Cardiac fibroblast (primary cell): Measurements from ENCODE around the gene PSMC5.
A peak's percentile ranks its signal among the peaks of the same experiment; 100 is the strongest.

ENCODE experiments used
- DNase-seq, 2 donors: peaks; one replicate each; pipeline versions ENCODE4 v3.0.0 to v3.0.0-alpha.2; 2010; ENCODE audit warnings: low read depth in 2 of 2
- H3K4me3 ChIP-seq, 2 donors: replicated peaks in 1 of 2; 1 replicate in 1 of 2; 2 replicates in 1 of 2; pipeline ENCODE4 v1.5.1; 2011; ENCODE audit warnings: low read depth in 2 of 2, low read length in 2 of 2, mild to moderate bottlenecking in 2 of 2, moderate library complexity in 1 of 2
- CTCF ChIP-seq: IDR thresholded peaks from one replicate; pipeline ENCODE4 v1.5.1; 2011; ENCODE audit warnings: low read depth, mild to moderate bottlenecking, low read length, inconsistent platforms

The PSMC5 gene

GRCh38 chr17:63842540-63843386 lies 15.5 kb downstream of the PSMC5 start, which contains the start of gene SMARCD2:
Gene SMARCD2, minus strand, starts transcription at chr17:63842685. Its CDS starts 11 bp downstream, at chr17:63842674.
- H3K4me3 ChIP-seq: peak within 1 kb of the TSS; percentile 90
- DNase-seq: peak; percentile 99 to 100
- TF ChIP-seq CTCF: no peak

DNA sequence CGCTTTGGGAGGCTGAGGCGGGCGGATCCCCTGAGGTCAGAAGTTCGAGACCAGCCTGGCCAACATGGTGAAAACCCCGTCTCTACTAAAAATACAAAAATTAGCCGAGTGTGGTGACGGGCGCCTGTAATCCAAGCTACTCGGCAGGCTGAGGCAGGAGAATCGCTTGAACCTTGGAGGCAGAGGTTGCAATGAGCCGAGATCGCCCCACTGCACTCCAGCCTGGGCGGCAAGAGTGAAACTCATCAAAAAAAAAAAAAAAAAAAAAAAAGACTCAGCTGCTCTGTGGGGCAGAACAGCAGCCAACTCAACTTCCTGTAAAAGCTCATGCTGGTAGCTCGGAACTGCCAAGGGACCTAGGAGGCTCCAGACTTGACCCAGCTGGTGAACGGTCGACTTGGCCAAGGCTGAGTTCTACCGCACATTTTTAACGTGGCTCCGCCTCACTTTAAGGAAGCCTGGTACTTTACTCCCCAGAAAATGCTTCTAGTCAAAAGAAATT lies 16.2 kb downstream of the PSMC5 start:
- peak overlapping the region; percentile 42 to 45 for H3K4me3 ChIP-seq
- peak; percentile 90 to 98 for DNase-seq

DNA sequence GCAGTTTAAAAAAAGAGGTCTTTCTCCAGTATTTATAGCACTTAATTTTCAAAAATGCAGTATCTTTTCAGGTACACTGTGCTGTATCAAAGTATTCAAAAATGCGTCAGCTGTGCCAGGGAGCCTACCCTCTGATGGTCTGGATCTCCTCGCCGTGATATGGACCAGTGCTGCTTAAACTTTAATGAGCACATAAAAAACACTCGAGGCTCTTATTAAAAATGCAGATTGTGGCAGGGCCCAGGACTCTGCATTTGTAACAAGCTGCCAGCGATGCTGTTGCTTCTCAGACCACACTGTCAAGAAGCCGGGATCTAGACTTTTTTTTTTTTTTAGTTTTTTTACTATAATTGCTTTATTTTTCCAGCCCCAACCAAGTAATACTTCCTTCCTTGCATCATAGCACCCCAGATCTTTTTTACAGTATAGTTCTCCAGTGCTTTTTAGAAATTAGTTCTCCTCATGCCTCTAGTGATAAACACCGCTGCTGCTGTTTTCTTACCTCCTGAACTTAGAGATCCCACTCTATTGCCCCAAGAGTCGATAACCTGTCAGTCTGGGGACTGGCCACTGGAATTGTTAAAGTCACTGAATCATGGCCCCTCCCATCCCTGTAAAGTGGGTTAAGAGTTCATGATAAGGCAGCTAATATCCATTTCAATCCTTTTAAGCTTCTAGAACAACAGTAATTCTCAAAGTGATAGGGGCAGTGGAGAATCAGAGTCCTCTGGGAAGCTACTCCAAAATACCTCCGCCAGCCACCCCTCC lies 16.9 kb downstream of the PSMC5 start:
- no peak overlapping the region for H3K4me3 ChIP-seq
- TF ChIP-seq CTCF: no peak
- peak in 1 of 2 donors; percentile 16 for DNase-seq

DNA sequence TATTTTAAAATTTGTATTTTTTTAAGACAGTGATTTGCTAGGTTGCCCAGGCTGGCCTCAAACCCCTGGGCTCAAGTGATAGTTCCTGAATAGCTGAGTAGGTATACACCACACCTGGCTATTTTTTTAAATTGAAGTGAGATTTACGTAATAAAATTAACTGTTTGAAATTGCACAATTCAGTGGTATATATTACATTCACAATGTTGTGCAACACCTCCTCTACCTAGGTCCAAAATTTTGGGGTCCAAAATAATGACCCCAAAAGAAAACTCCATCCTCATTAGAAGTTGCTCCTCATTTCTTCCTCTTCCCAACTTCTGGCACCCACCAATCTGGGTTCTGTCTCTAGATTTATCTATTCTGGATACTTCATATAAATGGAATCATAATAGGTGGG lies 18.3 kb downstream of the PSMC5 start:
- TF ChIP-seq CTCF: no peak
- DNase-seq: no peak
- H3K4me3 ChIP-seq: no peak overlapping the region

DNA sequence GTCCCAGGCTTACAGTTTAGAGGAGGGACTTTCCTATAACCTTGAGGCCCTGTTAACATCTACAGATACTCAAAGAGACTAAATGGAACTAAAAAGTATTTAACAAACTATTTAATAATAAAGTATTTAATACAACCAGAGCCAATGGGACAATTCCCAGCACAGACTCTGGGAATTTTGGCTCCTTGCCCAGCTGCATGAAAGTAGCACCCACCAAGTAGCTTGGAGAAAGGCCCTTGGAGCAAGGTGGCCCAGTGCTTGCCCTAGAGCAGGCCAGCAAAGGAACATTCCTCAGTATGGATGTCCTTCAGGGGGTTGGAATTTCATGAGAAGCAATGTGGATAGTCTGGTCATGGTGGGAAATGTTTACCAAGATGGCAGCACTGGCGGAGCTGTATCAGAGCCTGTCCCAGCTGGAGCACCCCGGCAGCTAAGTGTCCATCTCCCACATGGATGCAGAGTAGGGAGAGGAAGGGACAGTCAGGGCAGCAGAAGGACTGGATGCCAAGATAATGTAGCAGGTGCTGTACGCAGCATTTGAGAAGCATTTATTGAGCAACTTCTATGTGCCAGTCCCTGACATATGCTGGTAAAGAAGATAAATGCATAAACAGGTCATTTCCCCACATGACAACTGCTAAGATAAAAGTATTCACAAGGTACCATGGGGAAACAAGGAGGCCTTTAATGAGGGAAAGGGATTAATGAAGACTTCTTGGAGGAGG lies 20.5 kb downstream of the PSMC5 start:
- TF ChIP-seq CTCF: no peak
- H3K4me3 ChIP-seq: no peak overlapping the region

DNA sequence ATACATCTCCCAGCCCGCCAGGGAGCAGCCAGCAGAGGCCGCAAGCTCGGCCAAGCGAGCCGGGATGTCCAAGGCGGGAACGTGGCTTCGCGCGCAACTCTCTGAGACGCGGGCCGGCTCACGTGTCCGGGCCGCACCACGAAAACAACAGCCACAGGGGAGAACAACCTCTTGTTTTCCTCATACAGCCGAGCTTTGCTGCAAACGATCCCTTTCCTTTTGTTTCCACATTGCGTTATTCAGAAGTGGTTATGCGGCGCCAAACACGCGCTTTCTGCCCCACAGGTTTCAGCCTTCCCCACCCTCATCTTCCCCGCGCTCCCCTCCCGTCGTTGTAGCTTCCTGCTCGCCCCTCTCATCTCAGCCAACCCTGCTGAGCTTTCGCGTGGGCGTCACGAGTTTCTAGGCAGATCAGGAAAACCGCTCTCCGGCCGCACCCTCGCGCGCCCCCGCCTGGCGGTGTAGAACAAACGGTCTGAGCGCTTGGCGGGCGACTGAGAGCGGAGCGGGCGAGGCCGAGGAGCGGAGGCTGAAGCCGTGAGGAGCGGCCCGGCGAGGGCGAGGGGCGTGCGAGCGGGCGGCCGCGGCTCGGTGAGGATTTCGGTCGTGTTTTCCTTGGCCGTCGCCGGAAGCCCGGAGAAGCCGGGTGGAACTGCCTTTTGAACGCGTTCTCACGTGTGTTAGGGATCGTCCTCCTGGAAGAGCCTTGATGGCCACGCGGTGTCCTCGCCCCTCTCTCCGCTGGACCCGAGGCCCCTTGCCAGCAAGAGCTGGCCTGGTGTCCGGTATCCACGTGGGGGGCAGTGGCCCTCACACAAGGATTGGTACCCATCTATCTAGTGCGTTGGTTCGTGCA lies 21.8 kb downstream of the PSMC5 start:
- peak; percentile 93 to 94 for DNase-seq
- peak; percentile 64 for TF ChIP-seq CTCF
- peak overlapping the region; percentile 15 to 27 for H3K4me3 ChIP-seq

More for the DNA sequence above, 20.5 kb downstream of the PSMC5 start:
- no peak for DNase-seq
